GM18498 (cell line): ENCODE data around the gene PLEKHM3.

Experiments used
- ATAC-seq: cut with Tn5 transposase; IDR thresholded peaks from one replicate; pipeline ENCODE4 v1.9.1; 2021; ENCODE audit warnings: mild to moderate bottlenecking, moderate library complexity; ENCODE audit not compliant: unreplicated experiment

PLEKHM3 gene

DNA sequence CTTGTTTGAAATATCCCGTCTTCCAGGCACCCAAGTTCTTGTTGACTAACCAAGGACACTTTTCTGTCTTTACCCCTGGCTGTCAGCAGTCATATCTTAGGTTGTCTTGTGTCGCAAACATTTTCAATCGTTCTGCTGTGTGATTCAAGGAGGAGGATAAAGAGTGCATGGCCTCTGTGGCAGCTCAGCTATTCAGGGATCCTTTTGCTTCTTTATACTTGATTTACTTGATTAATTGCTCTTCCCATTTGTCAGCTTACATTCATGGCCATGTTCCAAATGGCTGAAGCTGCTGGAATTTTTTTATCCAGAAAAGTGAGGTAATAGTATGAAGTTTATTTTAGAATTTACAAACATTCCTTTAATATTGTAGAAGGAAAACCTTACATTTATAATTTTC, 158.3 kb downstream of the PLEKHM3 start:
- ATAC-seq: no peak

DNA sequence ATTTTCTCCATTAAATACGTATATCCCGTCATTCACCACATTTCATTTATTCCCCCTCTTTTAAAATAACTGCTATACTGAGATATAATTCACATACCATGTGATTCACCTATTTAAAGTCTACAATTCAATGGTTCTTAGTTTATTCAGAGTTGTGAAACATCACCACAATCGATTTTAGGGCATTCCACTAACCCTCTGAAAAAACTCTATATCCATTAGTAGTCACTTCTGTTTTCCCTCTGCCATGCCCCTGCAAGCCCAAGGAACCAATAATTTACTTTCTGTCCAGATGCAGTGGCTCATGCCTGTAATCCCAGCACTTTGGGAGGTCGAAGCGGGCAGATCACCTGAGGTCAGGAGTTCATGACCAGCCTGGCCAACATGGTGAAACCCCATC, 160.1 kb downstream of the PLEKHM3 start:
- no peak for ATAC-seq

DNA sequence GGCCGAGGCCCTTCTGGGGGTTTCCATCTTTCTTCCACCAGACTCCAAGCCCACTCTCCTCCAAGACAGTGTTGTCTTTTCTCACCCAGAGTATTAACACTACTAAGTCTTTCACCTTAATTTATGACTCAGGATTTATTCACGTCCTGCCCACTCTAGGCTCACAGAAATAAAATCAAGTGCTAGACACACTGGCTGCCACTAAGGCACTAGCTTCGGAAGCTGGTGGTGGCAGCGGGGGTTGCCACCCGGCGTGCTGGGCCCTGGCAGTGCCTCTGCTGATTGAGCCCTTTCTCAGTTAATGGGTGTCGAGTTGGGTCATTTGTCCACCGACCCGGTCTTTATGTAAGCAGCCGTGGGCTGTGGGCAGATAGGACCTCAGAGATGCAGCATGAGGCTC, 162.0 kb downstream of the PLEKHM3 start:
- no peak for ATAC-seq

DNA sequence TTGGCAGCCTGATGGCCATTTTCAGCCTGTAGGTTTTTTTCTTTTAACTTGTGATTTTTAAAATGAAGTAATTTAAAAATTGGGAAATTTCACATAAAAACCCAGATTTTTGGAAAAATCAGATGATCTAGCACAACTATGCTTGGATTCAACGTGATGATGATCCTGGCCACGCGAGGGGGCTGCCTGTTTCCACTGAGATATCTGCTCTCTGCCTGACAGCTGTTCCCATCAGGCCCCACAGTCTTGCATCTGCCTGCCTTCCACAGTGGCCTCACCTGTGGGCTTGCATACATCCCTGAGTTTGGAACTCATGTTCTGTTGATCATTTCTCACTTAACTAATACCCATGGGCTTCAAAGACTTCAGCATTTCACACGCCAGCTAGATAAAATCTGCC, 163.5 kb downstream of the PLEKHM3 start:
- no peak for ATAC-seq

DNA sequence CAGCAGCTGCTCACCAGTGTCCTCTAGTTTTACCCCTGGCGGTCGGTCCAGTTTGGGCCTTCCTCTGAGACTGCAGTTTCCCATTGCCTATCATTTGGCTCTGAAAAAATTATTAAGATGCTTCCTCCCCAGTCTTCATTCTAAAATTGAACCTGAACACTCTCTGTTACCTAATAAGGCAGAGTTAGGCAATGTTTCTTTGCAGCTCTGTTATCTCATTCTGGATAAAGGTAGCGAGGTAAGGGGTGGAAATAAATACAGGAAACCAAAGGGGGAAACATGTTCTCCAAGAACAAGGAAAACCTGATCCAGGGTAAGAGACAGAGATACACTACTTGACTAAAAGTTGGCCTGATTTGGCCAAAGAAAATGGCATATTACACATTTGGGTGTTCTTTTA, 164.6 kb downstream of the PLEKHM3 start:
- ATAC-seq: no peak

DNA sequence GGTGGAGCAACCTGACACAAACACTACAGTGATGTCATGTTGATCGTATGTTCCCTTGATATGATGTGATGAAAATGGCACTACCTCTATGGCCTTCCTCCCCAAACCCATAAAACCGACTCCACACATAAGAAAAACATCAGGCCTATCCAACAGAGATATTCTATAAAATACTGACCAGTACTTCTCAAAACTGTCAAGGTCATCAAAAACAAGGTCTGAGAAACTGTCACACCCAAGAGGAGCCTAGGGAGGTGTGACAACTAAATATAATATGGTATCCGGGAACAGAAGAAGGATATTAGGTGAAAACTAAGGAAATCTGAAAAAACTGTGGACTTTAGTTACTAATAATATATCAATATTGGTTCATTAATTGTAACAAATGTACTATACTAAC, 169.7 kb downstream of the PLEKHM3 start:
- ATAC-seq: no peak

DNA sequence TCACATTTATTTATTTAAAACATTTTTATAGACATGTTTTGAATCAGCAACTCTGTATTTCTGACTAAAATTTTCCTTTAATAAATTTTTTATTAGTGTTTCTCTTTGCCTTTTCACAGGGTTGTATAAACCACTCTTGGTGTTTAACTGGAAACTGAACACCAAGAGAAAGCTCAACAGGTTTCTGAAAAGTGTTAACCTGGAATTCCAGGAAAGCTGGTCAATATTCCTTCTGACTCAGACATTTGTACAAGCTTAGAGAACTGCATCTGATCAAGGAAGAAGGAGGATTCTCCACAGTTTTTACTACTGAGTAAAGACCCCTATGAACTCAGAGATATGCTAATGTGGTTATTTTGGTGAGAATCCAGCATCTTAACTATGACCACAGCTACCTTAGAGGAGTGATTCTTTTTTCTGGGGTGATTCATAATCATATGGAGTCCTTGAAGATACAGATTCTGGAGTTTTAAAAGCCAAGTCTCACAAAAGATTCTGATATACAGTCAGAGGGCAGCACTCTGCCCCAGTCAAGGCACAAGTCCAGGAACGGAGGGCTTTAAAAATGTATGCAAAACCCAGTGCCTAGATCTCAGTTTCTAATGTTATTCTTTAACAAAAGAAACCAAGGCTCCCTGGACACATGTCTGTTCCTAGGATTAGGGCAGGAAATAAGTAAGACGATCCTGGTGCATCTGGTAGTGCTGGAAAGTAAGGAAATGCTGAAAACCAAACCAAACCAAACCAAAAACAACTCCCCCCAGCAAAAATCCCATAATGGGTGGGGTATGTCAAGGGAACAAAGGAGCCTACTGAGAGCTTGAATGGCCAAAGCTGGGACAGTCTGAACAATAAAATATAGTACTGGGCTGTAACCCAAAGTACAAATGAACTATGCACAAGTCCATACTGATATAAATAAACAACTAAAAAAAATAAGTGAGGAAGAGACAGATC, 170.6 kb downstream of the PLEKHM3 start:
- ATAC-seq: no peak

DNA sequence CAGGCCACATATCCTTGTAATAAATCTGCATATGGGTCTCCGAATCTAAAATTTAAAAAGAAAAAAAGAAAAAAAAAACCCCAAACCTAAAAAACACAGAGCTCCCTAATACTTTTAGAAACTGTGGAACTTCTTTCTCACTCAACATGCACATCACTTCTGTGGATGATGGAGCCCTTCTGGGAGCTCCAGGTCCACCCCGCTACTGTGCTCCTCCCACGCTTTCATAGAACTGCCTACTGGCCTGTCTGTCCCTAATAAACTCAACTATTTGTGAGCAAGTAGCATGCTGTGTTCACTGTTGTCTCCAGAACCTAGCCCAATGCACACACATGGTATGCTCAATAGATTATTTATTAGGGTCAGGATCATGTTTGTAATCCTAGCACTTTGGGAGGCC, 172.5 kb downstream of the PLEKHM3 start:
- no peak for ATAC-seq

DNA sequence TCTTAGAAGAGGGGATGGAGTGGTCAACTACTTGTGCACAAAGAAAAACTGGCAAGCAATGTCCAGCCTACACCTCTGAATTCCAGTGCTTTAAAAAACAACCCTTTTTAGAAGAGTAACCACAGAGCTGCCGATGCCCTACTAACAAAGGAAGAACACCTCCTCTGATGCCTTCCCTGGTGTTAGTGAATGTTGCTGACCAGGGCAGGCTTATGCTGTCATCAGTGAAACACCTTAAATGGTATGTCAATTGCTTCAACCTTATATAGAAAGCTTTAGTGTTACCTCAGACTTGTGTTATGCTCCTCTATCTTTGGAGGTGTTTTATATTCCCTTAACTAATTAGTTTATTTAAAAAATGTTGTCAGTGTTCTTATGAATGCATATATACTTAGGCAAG, 175.9 kb downstream of the PLEKHM3 start:
- no peak for ATAC-seq

DNA sequence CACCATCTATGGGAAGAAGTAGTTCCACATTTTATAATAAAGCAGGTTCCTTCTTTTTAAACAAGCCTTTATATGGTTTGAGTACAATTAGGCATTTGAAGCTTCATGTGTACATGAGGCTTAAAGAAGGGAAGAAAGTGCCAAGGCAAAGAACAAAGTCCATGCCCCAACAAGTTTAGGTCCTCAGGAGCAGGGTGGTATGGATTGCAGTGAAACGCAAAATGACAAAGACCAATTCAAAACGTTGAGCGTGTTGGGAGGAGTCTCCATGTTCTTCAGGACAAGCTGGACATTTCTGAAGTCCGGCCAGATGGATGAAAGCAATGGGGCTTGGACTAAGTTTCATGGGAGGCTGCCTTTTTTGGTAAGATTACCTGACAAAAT, 176.8 kb downstream of the PLEKHM3 start:
- no peak for ATAC-seq

DNA sequence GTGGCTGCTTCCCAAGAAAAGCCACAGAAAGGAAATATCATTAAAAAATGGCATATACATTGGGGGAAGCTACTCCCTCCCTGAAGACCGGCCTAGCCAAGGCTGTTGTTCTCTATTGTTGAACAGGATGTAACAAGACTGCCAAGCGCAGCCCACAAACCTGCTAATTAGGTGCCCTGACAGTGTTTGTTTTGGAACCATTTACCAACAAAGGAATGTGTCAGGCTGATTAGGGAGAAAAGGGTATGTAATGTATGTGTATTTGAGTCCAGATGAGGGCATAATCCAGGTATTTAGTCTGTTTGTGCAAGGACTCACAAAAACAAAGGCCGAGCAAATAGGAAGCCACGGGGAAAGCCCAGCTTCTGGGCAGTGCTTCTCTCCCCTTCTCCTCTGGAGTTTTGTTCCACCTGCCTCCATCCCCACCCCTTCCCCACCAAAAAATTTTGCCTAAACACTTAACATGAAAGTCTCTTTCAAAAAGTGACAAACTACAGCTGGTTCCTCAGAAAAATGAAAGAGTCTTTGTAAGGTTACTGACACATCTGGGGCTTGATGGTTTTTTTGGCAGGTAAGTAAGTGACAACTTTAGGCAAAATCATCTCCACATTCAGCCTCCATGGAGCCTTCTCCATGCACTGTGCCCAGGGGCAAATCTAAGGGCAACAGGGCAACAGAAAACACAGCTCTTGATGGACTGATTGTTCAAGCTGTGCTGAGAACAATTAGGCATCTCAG, 177.4 kb downstream of the PLEKHM3 start:
- ATAC-seq: no peak

DNA sequence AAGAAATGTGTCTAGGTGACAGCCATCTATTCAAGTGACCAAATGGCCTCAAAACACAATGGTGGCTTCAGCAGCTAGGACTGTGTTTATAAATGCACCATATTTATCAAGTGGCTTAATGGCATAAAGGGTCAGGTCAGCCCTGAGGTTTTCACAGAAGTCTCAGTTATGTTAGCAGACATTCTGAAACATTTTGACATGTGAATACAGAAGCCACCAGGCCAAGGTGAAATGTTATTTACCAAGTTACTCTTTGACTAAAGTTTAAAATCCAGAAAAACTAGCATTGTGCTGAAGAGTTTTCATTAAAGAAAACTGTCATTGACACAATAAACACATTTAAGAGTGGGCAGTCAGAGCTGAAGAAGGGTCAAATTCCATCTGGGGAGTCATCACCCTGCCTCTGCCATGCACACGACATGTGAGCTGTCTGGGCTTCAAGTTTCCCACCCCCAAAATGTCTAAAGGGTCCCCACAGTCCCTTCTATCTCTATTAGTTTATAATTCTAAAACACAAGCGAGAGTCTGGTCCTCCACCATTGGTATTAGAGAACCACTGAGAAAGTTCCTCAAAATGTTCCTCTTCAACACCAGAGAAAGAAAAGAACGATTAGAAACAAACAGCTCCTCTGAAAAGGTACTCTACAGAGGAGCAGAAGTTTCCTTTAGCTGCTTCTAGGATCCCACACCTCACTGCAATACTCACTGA, 178.1 kb downstream of the PLEKHM3 start:
- no peak for ATAC-seq

DNA sequence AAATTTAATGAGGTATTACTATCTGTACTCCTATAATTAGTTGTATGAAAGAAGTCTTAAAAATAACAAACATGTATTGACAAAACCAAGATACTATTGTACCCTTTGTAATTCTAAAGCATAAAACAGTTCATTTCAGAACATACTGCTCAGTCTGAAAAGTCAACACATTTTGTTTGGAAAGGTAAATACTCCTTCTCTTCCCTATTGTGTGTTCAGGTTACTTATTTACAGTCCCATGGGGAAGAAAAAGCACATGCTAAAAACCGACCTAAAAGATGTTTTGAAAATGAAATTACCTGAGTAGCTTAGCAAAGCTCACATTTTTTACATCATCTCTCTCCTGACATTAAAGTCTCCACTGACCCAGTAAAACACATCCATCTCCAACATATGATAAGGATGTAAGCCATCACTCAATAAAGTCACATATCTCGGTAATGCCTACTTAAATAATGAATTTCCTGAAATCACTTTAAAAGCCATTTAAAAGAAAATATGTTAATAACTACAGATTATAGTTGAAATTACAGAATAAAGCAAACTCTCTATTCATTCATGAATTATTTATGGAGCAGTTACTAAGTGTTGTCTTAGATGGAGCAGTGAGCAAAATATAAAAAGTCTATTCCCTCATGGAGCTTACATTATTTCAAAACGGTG, 180.0 kb downstream of the PLEKHM3 start:
- no peak for ATAC-seq

DNA sequence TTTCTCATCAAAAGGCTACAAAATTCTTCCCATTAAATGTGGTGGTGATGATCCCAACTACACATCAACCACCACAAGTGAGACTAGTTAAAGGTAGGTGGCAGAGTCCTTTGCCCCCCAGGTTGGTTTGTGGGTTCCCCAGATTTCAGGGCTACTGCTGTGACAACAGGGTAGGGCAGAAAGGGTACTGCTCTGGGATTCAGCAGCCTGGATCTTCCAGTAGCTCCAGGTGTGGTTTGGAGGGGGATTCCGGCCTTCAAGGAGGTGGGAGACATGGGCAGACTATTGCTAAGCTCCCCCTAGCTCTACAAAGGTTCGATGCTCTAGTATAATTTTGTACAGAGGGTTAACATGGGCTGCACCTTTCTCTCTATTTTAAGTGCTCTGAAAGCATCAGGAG, 180.7 kb downstream of the PLEKHM3 start:
- no peak for ATAC-seq

DNA sequence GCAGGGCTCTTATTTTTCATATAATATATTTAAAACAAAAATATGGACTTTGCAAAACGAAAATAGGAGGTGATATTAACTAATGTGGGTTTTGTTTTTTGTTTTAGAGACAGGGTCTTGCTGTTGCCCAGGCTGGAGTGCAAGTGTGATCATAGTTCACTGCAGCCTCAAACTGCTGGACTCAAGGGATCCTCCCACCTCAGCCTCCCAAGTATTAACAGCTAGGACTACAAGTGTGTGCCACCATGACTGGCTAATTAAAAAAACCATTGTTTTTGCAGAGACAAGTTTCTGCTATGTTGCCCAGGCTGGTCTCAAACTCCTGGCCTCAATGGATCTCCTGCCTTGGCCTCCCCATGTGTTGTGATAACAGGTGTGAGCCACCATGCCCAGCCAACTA, 185.2 kb downstream of the PLEKHM3 start:
- ATAC-seq: no peak

DNA sequence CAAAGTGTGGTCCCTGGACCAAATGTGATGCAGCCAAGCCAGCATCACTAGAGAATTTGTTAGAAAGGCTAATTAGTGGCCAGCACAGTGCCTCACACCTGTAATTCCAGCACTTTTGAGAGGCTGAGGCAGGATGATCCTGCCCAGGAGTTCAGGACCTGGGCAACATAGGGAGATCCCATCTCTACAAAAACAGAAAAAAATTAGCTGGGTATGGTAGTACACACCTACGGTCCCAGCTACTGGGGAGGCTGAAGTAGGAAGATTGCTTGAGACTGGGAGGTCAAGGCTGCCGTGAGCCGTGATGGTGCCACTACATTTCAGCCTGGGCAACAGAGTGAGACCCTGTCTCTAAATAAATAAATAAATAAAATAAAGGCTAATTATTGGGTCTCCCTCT, 185.8 kb downstream of the PLEKHM3 start:
- ATAC-seq: no peak

DNA sequence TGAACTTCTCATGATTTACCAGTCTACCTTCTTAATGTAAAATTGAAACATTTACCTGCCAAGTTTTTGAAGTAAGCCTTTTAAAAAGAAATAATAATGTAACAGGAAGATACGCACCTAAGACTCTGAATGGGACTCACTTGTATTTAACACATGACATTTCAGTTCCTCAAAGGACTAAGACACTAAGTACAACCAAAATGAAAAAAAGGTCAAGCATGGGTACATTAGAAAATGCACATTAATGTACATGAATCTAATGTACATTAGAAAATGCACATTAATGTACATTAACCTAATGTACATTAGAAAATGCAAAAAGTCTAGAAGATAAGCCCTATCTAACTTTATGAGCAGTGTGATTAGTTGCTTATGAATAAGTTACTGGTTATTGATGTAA, 186.3 kb downstream of the PLEKHM3 start:
- no peak for ATAC-seq

DNA sequence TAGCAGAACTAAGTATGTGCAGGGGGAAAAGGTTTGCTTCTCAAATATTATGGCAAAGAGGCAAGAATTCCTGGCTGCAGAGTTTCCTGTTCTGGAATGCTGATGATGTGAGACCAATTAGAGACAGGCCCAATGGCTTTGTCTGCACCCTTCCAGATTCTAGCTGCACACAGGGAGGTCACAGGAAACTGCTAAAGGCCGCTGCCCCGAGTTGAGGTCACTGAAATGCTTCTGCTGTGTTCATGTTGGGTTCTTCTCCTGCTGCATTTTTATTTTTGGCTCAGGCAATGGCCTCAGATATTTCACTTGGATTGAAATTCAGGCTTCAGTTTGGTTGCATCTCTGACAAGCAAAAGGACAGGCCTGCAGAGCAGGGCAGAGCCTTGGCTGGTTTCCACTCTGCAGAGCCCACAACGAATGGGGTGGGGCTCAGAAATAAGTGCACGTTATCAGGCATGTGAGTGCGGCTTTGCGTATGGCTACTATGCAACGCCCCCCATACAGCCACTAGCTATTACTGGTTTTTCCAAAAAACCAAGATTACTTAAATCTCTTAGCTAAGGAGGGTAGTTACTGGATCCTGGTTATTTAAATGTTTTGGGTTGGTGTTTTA, 188.7 kb downstream of the PLEKHM3 start:
- ATAC-seq: no peak

DNA sequence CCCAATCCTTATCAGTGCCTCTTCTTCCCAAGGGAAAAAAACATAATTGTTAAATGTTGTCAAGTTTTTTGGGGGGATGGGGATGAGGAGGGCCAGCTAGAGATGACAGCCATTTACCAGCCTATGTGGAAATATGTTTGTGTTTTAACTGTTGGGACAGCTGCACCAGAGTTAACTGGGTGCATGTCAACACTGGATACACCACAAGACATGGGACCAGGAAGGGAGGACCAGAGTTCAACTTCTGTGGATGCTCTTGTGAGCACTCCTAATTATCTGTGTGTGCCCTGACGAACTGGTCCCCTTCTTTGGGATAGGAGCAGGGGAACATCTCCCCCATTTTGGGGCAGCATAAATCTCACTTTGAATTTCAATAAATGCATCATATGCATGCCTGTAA, 189.5 kb downstream of the PLEKHM3 start:
- ATAC-seq: no peak

DNA sequence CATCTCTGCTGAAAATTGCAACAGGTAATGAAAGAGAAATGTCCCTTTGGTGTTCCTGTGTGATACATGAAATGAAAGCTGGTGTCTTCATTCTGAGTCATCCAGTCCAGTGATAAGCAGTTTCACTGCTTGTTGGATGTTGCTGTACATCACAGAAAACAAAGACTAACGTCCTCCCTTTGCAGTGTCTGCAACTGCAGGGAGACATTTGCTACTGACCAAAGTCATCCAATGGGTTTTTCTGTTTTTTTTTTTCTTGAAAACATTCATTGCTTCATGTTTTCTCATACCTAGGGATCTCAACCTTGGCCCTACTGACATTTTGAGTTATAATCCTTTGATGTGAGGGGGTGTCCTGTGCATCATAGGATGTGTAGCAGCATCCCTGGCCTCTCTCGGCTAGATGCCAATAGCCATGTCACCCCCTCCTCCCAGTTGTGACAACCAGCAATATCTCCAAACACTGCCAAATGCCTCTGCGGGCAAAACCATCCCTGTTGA, 192.0 kb downstream of the PLEKHM3 start:
- ATAC-seq: peak; percentile 94
